Measurements from ENCODE around the gene OTOF. TPM values are rescaled to one million over a fixed set of nuclear protein-coding genes. Genes with fewer than 3 reads are reported as not detected.

Gene OTOF
- total and polyA plus RNA-seq, 2 of the 13 experiments (the other 11 are each of a cell fraction or from before 2014, with no cell fraction given) = 0.04 TPM; not detected in 1

- no peak for TF ChIP-seq SCMH1 (CRISPR knock-in tag; IDR thresholded peaks at IDR 0.05; ENCODE audit: borderline replicate concordance)
- no peak for TF ChIP-seq NONO (IDR thresholded peaks at IDR 0.05)
- peak; percentile 57; the same call in 1 of the 2 replicates for TF ChIP-seq NONO (CRISPR knock-in tag; conservative IDR thresholded peaks at IDR 0.05)
- TF ChIP-seq CERS6 (CRISPR knock-in tag; IDR thresholded peaks at IDR 0.05) = no peak
- TF ChIP-seq BRD4 (CRISPR knock-in tag; IDR thresholded peaks at IDR 0.05) = peak; percentile 53; the same call in 1 of the 2 replicates
- TF ChIP-seq NR3C1 (CRISPR knock-in tag; IDR thresholded peaks at IDR 0.05) = no peak
- TF ChIP-seq NFAT5 (CRISPR knock-in tag; IDR thresholded peaks at IDR 0.05) = no peak
- TF ChIP-seq ZNF703 (CRISPR knock-in tag; IDR thresholded peaks at IDR 0.05; ENCODE audit: borderline replicate concordance) = 0 out of 2 replicates have a peak, but pooled peaks have one; percentile 18
- peak; percentile 73 for TF ChIP-seq ZNF687 (CRISPR knock-in tag; IDR thresholded peaks at IDR 0.05)
- TF ChIP-seq ZNF646 (CRISPR knock-in tag; IDR thresholded peaks at IDR 0.05) = peak; percentile 44; the same call in 1 of the 2 replicates
- no peak for TF ChIP-seq ZC3H13 (CRISPR knock-in tag; IDR thresholded peaks at IDR 0.05)
Observed at GRCh38 chr2:26455670-26456439, 22.1 kb downstream of the OTOF start (continued).

Data from HepG2 (cell line).